GM18517 (cell line): ENCODE data around the gene SEMA3D.

Experiments used
- ATAC-seq: cut with Tn5 transposase; IDR thresholded peaks from one replicate; pipeline ENCODE4 v1.9.1; 2021; ENCODE audit warnings: mild to moderate bottlenecking, moderate library complexity; ENCODE audit not compliant: unreplicated experiment

The SEMA3D gene

DNA sequence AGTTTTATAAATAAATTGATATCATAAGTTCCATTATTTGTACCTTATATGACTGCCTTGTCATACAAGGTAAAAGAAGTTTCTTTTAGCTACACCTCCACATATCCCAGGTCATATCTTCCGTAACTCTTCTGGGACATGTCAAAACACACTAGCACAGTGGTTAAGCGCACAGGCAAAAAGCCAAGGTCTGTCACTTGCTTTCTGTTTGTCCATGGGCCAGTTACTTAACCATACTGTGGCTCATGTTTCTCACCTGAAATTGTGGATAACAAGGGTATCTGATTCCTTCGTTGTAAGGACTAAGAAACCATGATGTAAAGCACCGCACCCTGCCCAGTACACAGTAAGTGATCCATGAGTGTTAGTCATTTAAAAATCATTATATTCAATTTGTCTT lies 56.2 kb downstream of the SEMA3D start:
- ATAC-seq: no peak

DNA sequence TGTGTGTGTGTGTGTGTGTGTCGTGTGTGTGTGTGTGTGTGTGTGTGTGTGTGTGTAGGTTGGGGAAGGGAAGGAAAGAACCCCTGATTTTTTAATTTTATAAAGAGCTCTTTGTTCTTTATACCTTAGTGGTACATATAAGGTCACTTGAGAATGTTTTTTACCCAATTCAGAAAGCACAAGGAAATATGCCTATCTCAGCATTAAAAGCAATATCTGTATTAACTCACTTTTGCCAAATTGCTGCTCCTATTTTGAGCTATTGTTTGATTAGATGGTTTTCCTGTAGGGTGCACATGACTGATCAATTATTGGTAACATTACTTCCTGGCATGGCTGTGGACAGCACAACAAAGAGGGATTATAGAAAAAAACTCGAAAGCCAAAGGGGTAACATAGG lies 60.5 kb downstream of the SEMA3D start:
- ATAC-seq: no peak

DNA sequence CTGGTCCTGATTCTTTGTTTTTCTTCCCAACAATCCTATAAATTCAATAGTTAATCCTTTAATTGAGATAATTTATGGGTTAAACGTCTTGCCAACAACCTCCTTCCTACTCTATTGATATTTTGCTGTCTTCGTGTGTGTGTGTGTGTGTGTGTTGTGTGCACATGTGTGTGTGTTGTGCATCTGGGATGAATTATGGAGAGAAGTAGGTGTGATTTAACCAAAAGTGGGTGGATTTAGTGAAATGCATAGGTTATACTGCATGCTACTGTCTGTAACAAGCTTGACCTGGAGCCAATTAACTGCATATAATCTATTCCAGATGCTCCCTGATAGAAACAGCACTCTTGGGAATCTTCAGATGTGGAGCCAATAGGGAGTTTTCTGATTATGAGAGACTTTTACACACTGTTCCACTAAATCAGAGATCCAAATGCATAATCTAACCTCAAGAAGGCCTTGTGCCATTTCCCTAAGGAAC lies 61.2 kb downstream of the SEMA3D start:
- ATAC-seq: no peak

DNA sequence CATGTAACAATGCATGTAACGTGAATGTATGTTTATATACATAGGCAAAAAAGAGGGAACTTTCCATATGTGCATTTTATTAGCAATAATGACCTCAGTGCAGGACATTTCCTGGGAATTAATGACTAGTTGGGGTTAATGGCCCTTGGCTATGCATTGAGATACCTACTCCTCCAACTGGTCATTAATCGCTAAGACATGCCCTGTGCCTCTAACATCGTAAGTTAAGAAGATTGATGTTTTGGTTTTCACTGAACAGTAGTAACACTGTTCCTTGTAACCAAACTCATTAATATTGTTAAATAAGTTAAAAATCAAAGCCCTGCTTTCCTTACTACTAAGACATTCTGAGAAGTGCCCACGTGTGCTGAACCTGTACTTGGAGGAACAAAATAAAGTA lies 61.7 kb downstream of the SEMA3D start:
- no peak for ATAC-seq

DNA sequence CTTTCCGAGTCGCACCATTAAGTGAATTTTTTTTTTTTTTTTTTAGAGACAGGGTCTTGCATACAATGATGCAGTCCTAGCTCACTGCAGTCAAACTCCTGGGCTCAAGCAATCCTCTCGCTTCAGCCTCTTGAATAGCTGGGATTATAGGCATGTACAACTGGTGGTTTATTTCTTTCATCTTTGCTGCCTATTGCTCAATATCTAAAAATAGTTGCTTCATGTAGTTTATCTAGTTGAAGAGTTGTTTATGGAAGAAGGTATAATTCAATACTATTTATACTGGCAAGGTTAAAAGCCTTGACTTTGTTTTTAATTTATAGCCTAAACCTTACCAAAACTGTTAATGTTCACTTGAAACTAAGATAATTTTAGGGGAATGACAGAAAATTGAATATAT lies 66.9 kb downstream of the SEMA3D start:
- ATAC-seq: no peak

DNA sequence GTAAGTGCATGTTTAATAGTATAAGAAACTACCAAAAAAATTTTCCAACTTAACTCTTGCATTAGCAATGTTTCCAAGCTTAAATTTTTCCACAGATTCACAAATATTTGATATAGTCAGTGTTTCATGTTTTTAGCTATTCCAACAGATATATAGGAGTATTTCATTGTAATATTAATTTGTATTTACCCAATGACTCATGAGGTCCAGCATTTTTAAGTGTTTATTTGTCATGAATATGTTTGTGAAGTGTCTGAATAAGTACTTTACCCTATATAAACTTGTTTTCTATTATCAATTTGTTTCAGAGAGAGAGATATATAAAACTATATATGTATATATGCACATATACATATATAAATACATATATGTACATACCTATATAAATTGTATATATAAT lies 71.0 kb downstream of the SEMA3D start:
- no peak for ATAC-seq

DNA sequence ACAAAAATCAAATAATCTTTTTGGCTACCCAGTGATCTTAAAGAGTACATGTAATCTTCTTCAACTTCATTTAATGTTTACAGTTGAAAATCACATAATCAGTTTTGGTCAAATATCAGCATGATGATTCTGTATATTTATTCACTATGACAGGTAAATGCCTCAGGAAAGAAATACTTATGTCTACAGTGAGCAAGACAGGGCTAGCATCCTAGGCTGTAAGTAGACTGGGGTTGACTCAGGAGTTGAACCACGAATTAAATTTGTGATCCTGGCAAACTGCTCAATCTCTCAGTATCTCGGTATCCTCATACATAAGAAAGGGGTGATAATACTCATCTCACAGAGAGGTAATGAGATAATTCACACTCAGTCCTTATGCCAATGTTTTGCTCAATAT lies 71.8 kb downstream of the SEMA3D start:
- ATAC-seq: no peak

DNA sequence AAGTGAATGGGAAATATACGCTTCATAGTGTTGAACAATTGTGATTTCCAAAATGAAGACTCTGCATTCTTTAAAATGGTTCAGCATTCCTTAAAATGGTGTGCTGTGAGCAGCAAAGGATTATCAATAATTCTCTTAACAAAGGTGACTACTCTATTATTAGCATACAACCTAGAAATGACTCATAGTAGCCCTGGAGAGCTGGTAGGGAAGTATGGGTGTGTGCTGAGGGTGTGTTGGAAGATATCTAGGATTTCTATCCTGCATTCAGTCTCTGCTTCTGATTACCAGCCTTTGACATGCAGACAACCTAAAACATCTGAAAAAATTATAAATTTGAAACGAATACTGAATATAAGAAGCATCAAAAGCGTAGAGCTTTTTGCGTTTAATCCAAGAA lies 72.5 kb downstream of the SEMA3D start:
- ATAC-seq: no peak

DNA sequence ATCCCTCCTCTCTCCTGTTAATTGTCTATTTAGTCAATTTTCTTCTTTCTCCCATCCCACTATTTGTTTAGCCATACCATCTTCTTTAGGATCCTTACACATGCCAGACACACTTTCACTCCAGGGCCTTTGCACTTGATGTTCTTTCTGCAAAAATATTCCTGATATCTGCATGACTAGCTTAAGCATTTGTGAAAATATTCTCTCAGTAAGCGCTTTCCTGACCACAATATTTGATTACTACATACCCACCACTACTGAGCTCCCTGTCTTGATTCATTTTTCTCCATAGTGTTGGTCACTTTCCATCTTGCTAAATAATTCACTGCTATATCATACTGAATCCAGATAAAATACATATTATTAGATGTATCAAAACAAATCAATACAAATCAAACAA lies 75.1 kb downstream of the SEMA3D start:
- no peak for ATAC-seq

DNA sequence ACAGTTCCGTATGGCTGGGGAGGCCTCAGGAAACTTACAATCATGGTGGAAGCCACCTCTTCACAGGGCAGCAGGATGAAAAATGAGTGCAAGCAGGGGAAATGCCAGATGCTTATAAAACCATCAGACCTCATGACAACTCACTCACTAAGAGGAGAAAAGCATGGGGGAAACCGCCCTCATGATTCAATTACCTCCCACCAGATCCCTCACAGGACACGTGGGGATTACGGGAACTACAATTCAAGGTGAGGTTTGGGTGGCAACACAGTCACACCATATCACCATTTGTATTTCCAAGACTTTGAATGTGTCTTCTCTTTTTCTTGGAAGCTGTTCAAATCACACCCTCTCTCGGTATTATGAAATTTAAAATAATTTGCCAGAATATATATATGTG lies 80.1 kb downstream of the SEMA3D start:
- ATAC-seq: no peak

DNA sequence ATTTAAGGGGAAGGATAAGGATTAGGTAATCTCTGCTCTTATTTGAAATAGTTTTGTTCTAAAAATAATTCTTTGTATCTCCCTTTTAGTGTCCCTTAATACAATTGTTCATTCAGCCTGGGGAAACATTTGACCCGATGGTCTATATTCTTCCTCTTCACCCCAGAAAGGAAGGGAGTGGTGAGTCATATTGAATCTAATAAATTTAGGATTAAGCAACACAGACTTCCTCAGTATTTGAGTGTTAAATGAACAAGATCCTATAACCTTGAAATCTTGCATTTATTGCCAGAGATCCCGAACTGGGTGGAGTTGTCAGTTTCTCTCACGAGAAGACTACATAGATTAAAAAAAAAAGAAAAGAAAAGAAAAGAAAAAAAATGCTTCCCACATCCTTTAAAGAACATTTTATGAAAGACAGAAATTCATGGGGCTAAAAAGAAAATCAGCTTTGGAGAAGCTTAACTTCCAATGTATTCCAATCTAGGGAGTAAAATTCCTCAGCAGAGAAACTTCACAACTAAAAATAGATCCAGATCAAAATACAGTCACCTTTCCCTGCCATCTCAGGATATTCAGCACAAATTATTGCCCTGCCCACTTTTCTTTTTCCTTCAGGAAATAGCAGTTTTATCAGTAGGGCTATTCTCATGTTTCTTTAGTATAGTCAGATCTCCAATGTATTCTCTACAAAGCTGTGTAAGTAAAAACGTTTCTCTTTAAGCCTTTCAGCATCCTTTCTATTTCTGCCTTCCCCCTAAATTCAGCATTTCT lies 82.2 kb downstream of the SEMA3D start:
- ATAC-seq: no peak

DNA sequence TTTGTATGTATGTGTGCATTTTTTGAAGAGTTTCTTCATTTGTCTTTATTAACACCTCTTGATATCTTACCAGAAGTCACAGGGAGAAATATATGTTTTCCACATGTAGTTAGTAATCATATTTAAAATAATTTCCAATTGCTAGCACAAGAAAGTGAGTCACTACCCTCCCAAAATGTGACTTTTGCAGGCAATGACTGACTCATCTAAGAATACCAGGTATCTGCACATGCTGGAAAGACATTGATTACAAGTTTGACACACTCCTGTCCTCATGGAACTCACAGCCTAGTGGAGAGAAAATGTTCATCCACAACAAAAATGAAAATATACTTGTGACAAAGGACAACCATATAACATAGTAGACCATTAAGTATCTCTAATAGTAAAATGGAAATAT lies 82.9 kb downstream of the SEMA3D start:
- ATAC-seq: no peak

DNA sequence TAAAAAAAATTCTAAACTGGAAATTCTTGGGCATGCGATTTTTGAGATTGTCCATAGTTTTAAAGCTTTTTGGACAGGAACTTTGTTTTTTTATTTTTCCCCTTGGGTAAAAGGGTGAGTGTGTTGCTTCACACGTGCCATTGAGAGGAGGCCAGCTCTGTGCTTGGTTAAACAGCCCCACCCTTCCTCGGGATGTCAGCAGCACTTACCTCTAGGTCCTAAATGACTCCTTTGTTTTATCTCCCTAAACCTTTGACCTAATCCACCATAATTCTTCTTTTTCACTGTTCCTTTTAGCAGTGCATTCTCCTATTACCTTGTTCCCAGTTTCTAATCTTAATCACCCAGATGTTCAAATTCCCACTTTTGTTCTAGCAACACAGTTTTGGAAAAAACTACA lies 83.5 kb downstream of the SEMA3D start:
- no peak for ATAC-seq

DNA sequence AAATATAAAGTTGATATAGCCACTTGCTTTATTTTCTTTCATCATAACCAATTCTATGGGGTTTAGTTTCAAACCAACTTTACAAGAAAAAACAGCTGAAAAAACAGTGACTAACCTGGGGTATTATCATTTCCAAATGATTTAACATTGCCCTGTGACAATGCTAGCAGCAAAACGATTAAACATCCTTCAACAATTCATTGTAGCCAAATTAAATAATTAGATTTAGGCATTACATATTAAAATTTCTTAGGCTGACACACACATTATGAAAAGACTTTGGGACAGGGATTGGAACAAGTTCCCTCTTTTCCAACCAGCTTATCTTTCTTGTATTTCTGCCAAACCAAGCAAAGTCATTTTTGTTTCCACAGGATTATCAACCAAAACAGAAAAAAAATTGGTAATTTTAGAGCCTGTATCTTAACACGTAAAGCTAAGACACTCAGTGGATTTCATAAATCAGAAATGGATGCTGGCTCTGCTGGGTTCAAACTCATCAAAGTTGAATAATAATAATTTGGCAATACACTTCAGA lies 84.0 kb downstream of the SEMA3D start:
- ATAC-seq: no peak

DNA sequence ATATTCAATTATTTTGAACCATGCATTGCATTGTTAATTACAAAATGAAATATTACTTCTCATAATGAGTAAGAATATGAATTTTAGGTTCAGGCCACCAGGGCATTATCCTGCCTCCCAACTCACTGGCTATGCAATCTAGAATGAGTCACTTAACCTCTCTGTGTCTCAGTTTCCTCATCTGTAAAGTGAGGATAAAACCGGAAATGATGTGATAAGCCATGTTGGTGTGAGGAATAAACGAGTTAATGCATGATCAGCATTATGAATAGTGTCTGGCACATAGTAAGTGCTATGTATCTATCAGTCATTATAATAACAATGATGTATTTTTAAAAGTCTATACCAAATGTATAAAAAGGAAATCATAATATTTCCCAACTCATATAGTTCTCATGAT lies 85.5 kb downstream of the SEMA3D start:
- no peak for ATAC-seq

DNA sequence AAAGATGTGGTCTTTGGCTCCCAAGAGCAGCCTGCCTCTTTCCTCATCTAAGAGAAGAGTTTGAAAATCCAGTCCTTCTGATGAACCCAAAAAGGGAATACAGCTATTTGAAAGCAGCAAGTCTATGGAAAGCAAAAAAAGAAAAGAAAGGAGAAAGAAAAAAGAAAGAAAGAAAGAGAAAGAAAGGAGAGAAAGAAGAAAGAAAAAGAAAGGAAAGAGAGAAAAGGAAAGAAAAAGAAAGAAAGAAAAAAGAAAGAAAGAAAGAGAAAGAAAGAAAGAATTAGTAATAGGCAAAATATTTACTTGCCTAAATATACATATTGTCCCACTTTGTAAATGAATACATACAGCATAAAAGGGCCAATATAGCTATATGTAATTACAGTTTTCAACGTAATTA lies 89.0 kb downstream of the SEMA3D start:
- ATAC-seq: no peak

DNA sequence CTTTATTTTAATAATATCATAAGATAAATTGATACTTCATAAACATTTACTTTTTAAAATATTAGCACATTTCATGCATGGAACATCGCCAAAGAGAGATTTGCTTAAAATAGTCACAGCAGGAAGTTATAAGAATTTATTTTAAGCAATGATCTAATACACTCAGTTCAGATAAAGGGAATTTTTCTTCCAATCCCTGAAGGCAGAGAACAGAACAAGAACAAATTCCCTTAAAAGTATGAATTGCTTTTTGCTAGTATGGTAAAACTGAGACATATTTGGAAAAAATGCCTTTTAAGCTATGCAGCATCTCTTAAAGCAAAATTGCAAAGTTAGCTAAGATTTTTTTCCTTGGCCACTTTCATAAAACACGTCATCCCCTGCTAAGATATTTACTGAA lies 91.0 kb downstream of the SEMA3D start:
- ATAC-seq: no peak

DNA sequence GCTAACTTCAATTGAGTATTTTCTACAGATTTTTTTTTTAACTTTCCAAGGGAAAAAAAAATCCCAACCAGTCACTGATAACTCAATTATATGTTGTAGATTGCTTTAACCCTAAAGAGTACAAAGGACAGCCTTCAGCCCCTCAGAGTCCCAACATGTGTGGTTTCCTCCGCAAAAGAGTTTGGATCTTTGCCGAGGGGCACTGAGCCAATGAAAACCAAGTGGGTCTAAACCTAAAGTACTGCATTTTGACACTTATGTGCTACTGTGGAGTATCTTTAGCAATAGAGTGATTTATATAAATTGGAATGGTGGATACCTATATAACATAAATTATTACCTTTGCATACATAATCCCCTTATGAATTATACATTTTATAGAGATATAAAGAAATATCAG lies 91.5 kb downstream of the SEMA3D start:
- no peak for ATAC-seq

DNA sequence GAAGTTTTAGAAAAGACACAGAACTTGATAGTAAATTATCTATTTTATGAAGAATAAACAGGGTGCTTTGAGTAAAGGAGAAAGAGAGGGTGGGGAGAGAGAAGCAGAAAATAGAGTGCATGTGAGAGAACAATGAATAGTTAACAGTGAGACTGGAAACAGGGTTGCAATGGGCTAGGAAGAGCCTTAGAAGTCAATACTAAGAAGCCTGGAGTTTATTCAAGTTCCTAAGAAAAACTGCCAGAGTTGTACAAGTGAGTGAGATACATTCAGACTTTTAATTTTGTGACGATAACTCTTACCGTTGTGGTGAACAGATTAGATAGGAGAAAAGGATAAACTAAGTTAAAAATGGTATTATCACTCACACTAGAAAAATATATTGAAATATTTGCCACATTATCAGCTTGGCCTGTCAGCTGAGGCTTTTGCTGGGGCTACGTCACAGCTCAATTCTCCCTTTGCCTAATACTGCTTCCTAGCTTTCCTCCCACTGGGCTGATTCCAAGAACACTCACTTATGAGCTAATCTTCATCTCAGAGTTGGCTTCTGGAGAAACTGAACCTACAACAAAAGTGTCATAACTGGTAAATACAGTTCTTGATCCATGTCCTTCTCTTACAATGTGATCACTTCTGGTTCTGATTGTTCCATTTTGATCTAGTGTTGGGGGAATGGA lies 92.7 kb downstream of the SEMA3D start:
- no peak for ATAC-seq

DNA sequence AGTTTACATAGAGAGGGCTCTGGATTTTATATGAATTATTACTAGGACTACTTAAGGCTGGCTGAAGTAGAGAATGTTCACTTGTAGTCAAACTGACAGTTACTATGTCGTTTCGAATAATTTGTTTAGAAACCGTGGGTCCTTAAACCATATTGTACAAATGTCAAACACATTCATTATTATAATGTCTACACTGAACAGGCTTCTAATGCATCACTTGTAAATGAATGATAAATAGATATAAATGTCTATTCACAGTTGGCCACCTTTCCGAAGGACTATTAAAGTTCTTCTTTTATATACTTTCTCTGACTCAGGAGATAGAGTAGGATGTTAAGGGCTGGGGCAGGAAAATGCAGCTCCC lies 95.3 kb downstream of the SEMA3D start:
- ATAC-seq: no peak

DNA sequence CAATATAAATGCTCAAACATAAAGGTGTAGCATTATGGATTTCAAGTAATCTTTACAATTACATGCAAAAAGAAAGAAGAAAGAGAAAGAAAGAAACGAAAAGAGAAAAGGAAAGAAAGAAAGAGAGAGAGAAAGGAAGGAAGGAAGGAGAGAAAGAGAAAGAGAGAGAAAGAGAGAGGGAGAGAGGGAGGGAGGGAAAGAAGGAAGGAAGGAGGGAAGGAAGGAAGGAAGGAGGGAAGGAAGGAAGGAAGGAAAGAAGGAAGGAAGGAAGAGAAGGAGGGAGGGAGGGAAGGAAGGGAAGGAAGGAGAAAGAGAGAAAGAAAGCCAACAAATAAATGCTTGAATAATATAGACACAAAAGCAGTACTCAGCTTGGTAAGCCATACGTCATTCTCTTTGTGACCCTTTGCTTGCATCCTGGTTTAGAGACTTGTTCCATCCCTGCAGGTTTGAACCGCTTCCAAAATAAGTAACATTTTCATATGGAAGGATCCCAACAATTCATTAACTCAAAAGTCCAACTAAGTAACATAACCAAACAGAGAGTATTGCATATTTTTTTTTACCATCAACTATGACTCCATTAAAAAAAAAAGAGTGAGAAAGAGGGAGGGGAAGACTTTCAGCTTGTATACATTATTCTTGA lies 95.8 kb downstream of the SEMA3D start:
- no peak for ATAC-seq

DNA sequence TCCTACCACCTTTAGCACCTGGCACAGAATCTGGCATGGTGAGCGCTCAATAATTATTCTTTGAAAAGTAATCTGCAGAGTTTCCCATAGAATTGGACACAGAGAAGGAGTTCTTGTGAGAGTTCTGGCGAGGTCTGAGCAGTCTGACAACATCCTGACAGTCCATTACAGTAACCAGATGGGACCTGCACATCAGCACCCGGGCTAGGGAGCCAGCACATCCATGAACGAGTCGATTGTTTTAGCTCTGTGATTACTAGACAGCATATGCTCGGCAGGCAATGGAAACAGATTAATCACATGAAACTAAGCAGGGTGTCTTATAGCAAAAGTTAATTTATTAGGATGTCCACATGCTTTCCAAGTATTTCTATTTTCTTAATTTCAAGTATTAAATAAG lies 96.7 kb downstream of the SEMA3D start:
- ATAC-seq: no peak
